IPS DF 4.7 (cell line): Measurements from ENCODE around the gene TIMP3.

Experiments used
- DNase-seq: peaks from one replicate; pipeline ENCODE4 v3.0.0-alpha.2; 2013; ENCODE audit warnings: low spot score; ENCODE audit errors: extremely low read depth

Gene TIMP3

DNA sequence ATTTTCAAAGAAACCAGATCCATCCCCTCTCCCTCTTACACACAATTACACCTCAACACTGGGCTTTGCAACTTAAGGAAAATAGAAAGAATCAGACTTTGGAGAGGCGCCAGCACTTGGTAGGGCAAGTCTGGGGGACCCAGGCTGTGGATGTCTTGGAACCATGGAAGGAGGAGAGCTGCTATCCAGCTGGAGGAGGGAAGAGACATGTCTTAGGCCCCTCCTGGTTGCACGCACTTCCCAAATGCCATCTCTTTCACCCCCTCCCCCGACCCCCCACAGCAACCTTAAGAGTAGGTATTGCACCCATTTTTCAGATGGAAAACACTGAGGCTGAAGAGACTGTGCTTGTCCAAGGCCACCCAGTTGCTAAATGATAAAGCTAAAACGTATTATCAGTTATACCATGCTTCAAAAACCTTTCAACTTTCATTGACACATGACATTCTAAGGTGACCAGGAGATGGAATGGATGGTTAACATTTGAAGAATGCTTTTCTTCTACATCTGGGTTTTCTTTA lies 3.9 kb downstream of the TIMP3 start:
- DNase-seq: no peak

DNA sequence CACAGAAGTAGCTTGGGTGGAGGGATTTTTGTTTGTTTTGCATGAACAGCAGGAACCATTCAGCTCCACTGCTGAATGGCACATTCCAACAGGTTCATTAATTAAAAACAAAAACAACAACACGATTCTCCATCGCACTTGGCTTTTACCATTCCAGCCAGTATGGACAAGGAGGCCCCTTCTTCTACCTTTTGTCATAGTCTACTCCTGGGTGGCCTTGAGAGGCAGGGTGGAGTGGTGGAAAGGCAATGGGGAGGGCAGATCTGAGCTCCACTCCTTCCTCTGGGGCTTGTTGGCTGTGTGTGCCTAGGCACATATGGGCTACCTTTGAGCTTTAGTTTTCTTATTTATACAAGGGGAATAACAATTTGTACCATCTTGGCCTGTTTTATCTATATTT lies 4.8 kb downstream of the TIMP3 start:
- DNase-seq: no peak

- no peak for DNase-seq
Measured at GRCh38 chr22:32808038-32808445, 6.5 kb downstream of the TIMP3 start.

DNA sequence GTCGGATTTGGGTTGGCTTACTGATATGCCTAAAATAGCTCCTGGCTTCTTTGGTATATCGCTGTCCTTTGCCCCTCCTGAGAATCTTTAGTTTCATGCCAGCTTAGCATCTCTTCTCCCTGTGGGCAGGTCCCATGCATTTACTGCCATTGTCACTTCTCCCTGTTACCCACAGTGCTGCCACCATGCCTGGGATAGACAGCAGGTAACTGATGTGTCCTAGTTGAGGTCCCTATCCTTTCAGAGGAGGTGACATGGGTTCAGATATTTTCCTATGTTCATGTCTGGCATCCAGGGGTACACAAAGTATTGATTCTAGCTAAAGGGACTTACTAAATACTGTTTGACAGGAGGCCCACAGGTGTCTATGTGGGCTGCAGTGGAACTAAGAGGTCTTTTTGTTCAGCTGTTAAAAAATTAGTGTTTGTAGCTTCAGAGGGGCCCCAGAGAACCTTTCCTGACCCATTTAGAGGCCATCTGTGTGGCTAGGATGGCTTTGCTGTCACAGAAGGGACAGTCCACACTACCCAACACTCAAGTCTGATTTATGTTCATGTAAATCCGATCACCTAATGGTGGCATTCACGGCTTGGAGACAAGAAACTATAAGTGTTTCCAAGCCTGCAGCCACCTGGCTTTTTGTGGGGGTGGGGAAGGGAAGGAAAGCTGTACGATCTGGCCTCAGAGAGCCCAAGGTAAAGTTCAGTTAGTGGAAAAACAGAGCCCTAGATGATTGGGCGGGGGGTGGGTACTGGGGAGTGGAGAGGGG lies 8.5 kb downstream of the TIMP3 start:
- DNase-seq: no peak

DNA sequence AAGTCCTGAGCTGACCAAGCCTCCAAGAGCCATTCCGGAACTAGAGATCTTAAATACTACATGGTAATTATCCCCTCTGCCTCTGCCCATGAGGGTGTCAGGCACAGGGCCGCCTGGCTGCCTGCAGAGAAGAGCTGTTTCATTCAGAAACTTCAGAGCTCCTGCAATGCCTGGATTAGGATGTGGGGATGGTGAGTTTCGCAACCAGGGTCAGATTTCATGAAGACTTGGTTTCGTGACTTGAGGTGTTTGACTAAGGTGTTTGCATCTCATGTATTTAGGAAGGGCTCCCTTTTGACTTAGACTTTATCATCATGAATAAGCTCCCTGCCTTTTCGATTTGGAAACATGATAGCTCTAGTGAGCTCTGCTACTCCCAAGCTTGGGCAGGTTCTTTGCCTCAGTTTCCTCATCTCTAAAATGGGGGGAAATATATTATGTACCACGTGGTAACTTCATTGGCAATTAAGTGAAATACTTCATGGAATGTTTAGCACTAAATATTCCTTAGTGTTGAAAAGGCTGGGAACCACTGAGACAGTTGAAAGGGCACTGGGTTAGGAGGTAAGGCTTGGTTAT lies 9.1 kb downstream of the TIMP3 start:
- no peak for DNase-seq

DNA sequence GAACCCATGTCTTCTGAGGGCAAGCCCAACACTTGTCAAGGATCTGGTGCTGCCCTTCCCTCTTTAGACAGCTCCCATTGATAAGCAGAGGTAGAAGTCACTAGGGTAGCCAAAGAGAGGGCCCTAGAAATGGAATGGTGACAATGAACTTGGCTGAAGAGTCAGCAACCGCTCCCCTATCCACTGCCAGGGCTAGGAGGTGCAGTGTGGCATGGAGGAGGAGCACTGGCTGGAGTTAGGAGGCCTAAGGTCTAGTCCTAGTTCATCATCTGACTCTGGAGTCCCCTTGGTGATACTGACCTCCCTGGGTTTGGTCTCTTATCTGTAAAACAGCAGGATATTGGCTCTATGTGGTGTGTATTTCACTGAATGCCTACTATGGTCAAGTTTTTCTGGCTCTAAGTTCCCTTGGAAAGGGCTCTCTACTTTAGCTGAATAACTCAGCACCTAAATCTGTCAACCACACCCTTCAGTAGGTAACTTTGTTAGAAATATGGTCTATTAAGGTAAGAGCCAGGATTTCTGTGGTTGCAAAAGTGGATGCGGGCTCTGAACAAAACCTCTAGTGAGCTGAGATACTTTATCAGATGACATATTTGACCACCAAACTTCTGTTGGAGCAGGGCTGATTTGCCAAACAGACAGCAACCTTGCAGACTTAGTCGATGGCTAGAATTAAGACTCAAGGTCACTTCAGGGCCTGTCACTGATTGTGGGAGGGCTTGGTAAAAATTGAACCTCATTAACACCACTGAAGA lies 10.5 kb downstream of the TIMP3 start:
- no peak for DNase-seq

DNA sequence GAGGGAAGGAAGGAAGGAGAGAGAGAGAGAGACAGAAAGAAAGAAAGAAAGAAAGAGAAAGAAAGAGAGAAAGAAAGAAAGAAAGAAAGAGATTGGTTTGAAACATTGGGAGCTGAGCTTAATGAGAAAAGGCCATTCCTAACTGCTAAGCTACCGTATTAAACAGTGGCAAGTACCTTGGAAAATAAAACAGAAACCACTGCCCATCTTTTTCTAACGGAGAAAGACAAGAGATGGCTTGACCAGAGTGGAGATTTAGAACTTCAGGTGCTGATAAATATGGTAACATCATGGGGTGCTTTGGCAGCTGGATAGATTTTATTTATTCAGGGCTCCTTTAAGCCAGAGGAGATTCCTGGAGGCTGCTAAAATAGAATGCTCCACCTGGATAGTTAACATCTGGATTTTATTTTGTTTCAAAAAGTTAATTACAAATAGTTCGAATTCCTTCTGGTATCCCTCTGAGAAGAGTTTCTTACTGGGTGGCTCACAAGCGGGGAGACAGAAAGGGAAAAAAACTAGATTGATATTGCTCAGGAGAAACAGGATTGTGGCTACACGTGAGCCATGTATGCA lies 12.9 kb downstream of the TIMP3 start:
- no peak for DNase-seq

DNA sequence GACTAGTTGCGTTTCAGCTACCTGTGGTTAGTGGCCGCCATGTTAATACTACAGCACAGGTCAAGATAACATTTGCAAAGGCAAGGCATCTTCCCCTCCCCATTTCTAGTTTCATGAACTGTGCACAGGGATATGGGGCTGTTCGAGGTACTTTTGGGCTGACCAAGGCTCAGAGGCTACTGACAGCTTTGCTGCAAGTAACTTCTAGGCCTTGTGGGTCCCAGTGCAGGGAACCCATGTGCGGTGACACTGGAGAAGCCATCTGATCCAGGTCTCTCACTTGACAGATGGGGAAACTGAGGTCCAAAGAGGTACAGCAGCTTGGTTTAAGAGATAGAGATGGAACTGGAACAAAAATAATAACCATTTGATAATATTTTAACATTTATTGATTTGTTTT lies 13.6 kb downstream of the TIMP3 start:
- no peak for DNase-seq

- DNase-seq: no peak
Measured at GRCh38 chr22:32815943-32816342, 14.4 kb downstream of the TIMP3 start.

DNA sequence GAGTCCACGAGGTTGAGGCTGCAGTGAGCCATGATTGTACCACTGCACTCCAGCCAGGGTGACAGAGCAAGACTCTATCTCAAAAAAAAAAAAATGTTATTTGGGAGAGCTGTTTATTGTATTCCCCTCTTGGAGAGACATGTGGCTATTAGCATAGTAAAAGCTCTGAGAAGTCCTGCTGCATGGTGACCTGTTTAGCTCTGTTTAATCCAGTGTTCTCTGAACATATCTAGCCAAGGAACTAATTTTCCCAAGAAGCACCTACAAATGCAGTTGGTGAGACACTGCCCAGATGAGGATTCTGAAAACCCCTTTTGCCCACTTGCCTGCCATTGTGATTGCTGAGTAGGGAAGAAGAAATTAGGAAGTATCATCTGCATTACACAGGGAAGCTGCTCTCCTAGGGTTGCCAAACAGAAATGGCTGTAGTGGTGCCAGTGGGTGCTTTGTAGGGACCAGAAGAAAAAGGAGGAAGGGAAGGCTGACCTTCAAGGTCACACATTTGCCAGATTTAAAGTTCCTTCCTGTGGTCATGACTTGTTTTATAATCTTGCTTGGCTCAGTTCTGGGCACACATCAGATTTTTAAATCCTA lies 15.7 kb downstream of the TIMP3 start:
- DNase-seq: no peak

DNA sequence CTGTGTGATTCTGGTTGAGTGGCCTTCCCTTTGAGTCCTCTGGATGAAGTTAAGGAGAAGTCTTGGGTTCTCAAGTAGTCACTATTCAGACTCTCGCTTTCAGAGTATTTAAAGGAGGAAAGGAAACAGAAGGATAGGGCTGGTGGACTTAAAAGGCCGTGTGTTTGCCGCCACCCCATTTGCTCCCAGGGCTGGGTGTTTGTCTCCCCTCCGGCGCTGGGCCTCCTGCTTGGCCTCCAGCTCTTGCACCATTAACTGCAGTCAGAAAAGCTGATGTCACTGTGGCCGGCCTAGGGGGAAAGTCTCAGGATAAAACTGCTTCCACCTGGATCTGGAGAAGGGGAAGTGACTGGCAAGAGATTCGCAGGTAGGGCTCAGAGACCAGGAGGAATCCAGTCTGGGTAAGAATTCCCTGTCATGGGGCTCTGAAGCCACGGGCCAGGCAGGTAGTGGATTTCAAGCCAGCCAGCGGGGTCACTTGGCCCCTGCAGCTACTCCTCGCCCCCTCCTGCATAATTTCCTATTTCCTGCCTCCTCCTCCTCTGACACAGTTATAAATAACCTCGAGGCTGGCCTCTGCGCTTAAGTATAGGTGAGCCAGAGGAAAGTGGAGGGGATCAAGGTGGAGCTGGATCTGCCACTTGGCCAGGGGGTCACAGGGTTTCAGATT lies 17.1 kb downstream of the TIMP3 start:
- DNase-seq: no peak

GRCh38 chr22:32819120-32819519 lies 17.6 kb downstream of the TIMP3 start:
- no peak for DNase-seq

DNA sequence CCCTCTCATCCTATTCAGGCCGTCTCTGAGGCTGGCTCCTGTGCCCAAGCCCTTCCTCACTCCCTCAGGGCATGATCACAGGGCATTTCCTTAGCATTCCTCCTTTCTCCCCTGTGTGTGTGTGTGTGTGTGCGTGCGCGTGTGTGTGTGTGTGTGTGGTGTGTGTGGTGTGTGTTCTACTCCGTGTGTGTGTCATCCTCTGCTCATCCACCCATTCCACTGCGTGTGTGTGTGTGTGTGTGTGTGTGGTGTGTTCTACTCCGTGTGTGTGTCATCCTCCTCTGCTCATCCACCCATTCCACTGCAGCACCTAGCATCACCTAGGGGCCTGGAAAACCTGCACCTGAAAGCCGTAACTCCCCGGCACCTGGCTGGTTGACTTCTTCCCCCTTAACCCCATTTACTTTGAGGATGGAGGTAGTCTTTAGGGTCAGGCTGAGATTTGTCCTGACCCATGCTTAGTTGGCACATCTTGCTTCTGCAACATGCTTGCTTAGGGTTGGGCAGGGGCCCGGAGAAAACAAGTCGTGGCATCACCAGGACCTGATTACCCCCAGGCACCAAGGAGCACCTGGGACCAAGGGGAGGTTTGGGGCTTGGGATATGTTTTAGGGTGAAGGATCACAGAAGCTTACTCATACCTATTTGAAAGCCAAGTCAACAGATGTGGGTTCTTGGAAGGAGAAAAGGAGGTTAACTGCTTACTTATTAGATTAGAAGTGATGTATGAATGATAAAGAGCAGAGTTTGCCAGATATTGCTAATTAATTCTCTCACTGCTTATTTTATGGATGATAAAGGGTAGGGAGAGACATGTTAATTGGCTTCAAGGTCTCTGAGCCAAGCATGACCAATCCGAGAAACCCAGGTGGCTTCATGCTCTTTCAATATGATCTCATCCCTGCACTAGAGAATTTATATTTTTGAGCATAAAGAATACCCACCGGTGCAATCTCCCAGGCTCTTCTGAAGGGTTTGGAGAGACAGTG lies 18.9 kb downstream of the TIMP3 start:
- no peak for DNase-seq

GRCh38 chr22:32822179-32822877 lies 20.8 kb downstream of the TIMP3 start:
- DNase-seq: no peak

DNA sequence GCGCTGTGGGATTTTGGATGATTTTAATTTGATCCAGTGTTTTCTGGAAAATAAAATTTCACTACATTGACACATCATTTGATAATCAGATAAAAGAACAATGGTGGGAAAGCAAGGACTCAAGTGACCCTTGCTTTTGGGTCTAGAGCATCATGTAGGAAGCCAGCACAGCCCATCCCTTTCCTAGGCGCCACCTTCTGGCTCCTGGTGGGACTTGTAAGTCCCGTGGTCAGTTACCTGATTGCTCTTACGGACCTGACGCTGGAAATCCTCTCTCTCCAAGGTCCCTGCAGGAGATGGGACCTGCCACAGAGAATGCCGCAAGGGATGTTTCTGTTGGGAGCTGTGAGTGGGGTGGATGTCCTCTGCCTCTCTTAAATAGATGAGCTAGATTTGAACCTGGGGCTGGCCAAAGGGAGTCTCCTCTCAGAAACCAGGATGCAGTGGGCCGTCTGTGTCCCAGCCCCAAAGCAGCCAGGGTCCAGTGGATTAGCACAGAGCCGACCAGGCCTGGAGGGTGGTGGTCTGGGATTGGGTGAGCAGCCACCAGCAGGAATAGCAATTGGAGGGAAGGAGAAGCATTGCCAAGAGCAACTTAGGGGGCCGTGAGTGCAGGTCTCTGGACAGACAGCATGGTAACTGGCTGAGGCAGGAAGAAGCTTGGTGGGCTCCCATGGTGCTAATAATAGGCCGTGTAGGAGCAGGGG lies 21.7 kb downstream of the TIMP3 start:
- DNase-seq: no peak

GRCh38 chr22:32824531-32825312 lies 23.2 kb downstream of the TIMP3 start:
- DNase-seq: no peak

DNA sequence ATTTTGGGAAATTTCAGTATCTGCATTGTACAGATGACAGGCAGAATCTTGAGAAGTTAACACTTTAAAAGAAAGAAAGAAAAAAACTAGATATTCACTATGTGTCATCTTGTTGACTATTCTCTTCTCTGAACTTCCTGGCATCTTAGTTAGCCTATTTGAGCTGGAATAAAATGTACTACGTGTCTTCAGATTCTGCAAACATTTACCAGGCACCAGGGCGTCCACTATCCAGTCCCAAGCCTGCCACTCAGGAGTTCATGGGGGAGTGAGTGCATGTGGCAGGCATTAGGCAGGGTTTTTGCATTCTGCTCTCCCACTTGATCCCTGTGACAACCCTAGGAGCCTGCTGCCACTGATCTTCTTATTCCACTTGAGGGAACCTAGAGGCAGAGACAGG lies 25.0 kb downstream of the TIMP3 start:
- DNase-seq: no peak
